Spleen (tissue), 11 donors: Measurements from ENCODE around the gene RAB2B. TPM values are rescaled to one million over a fixed set of nuclear protein-coding genes. Genes with fewer than 3 reads are reported as not detected.

Experiments
- DNase-seq: peaks from one replicate; pipeline ENCODE4 v3.0.0-alpha.2; 2020
- H3K27ac ChIP-seq, 8 donors: fragments of 200-600 bp; sonication (generic) in 7 of 8; 1 replicate in 4 of 8; 2 replicates in 4 of 8; pipeline versions ENCODE4 v1.5.0 to v1.8.0; 2016 to 2021; ENCODE audit warnings: inconsistent platforms in 4 of 8, mild to moderate bottlenecking in 4 of 8, moderate library complexity in 1 of 8
- H3K27me3 ChIP-seq, 7 donors: fragments of 200-600 bp; sonication (generic) in 6 of 7; replicated peaks in 1 of 7; 1 replicate in 4 of 7; 2 replicates in 3 of 7; pipeline versions ENCODE4 v1.5.0 to v1.8.0; 2016 to 2021; ENCODE audit warnings: inconsistent platforms in 3 of 7, mild to moderate bottlenecking in 1 of 7
- H3K36me3 ChIP-seq, 6 donors: fragments of 200-600 bp; sonication (generic) in 5 of 6; 1 replicate in 4 of 6; 2 replicates in 2 of 6; pipeline versions ENCODE4 v1.5.0 to v1.8.0; 2016 to 2021; ENCODE audit warnings: inconsistent platforms in 2 of 6
- H3K4me1 ChIP-seq, 6 donors: fragments of 200-600 bp; sonication (generic) in 5 of 6; 1 replicate in 3 of 6; 2 replicates in 3 of 6; pipeline versions ENCODE4 v1.5.0 to v1.8.0; 2016 to 2021; ENCODE audit warnings: inconsistent platforms in 3 of 6
- H3K4me3 ChIP-seq, 8 donors: fragments of 200-600 bp; sonication (generic) in 7 of 8; 1 replicate in 4 of 8; 2 replicates in 4 of 8; pipeline versions ENCODE4 v1.5.0 to v1.8.0; 2016 to 2021; ENCODE audit warnings: inconsistent platforms in 4 of 8, mild to moderate bottlenecking in 4 of 8, moderate library complexity in 2 of 8
- H3K9me3 ChIP-seq, 8 donors: fragments of 200-600 bp; sonication (generic) in 7 of 8; 1 replicate in 4 of 8; 2 replicates in 4 of 8; pipeline versions ENCODE4 v1.5.0 to v1.8.0; 2016 to 2021; ENCODE audit warnings: inconsistent platforms in 4 of 8
- CTCF ChIP-seq, 11 experiments: fragments of 200-600 bp in 7 of 11; fragments of 450-650 bp in 4 of 11; sonication (generic) in 4 of 11; IDR thresholded peaks in 8 of 11; conservative IDR thresholded peaks in 3 of 11; 1 replicate in 7 of 11; 2 replicates in 4 of 11; pipeline versions ENCODE4 v1.4.0 to v1.8.0; 2016 to 2021; ENCODE audit warnings: antibody characterized with exemption in 11 of 11, inconsistent platforms in 4 of 11, mild to moderate bottlenecking in 1 of 11
- POLR2A ChIP-seq, 3 donors: fragments of 450-650 bp; IDR thresholded peaks; one replicate each; pipeline ENCODE4 v1.5.1; 2017; ENCODE audit warnings: antibody characterized with exemption in 3 of 3, mild to moderate bottlenecking in 1 of 3
- POLR2AphosphoS5 ChIP-seq, 3 donors: sonication (generic); formaldehyde crosslinking; IDR thresholded peaks; one replicate each; pipeline ENCODE4 v1.5.1; 2017; ENCODE audit warnings: antibody characterized with exemption in 3 of 3
- WGBS, 5 donors: extraction: QIAGEN DNeasy Blood & Tissue Kit in 3 of 5; methylation state at CpG; one replicate each; pipeline versions ENCODE4 v1.1.5 to v1.1.7; 2013 to 2018; 5-methylcytosine and 5-hydroxymethylcytosine counted together
- intact Hi-C: fragments of 100-400 bp; cut with DNase I; formaldehyde crosslinking; loops from one replicate; pipeline ENCODE4 v1.15.0; 2023; ENCODE audit warnings: low total_unique reads
- polyA plus RNA-seq, 3 donors: library from polyadenylated mRNA; stranded (reverse); fragments of 200-250 nt; gene quantifications; one replicate each; pipeline ENCODE4 v1.2.1, GENCODE V29; 2013
- total RNA-seq, 7 donors: library from RNA; depleted of rRNA in 3 of 7; stranded (reverse); fragments of >200 nt in 3 of 7; fragmentation: NEBNext Ultra II Directional in 4 of 7; extraction: Animal tissue kit (Norgen Biotek cat#: 25700) in 4 of 7; gene quantifications; one replicate each; pipeline versions ENCODE4 v1.1.0 to v1.2.1, GENCODE V29; 2016 to 2021
- donor health status: healthy with polysubstance abuse.
- donor health status: DM: no; HTN: no; CAD: no; lungs with moderate emphysema.
- donor health status: DM: no; HTN: no; CAD: no.
- donor health status: Bipolar disorder and iron deficiency.
- donor health status: healthy.
- donor health status: DM: no; HTN: no; CAD: no.
- donor health status: DM: yes; HTN: yes; CAD: no.

Gene RAB2B
- total and polyA plus RNA-seq, 10 donors = 7.2 to 34.2 (median 26.4) TPM

GRCh38 chr14:21498540-21499526 is 22.1 kb upstream of the RAB2B start:
- intact Hi-C loops = no loop called here
- H3K4me1 ChIP-seq = peaks cover 0 to 19% (median 0%) of the 10 kb centered on the region in 6 donors
- peaks cover 11 to 100% (median 95%) of the 10 kb centered on the region in 6 donors for H3K36me3 ChIP-seq
- no peak for TF ChIP-seq POLR2A (IDR thresholded peaks at IDR 0.05)
- peak in 6 of 11 experiments; percentile 38 to 49 (median 46) for TF ChIP-seq CTCF (IDR thresholded peaks at IDR 0.05 in 8 of 11, conservative IDR thresholded peaks at IDR 0.05 in 3 of 11)
- 71 to 81% (median 72%) methylated on average over 5 of the region's 5 CpGs for WGBS, 5 donors
- H3K9me3 ChIP-seq = no peaks in the 10 kb centered on the region
- no peak overlapping the region for H3K27ac ChIP-seq
- no peaks in the 10 kb centered on the region for H3K27me3 ChIP-seq
- no peak overlapping the region for H3K4me3 ChIP-seq
- no peak for DNase-seq

- no peaks in the 10 kb centered on the region for H3K27me3 ChIP-seq
- H3K4me1 ChIP-seq = peaks cover 0 to 9% (median 0%) of the 10 kb centered on the region in 6 donors
- H3K4me3 ChIP-seq = no peak overlapping the region
- 93 to 98% (median 97%) methylated on average over 2 of the region's 2 CpGs for WGBS, 5 donors
- DNase-seq = no peak
- no peak overlapping the region for H3K27ac ChIP-seq
- peaks cover 7 to 100% (median 98%) of the 10 kb centered on the region in 6 donors for H3K36me3 ChIP-seq
- no peaks in the 10 kb centered on the region for H3K9me3 ChIP-seq
- no peak for TF ChIP-seq CTCF (IDR thresholded peaks at IDR 0.05 in 8 of 11, conservative IDR thresholded peaks at IDR 0.05 in 3 of 11)
- intact Hi-C loops = no loop called here
Observed at GRCh38 chr14:21496453-21496852, 19.7 kb upstream of the RAB2B start.

- 40 to 98% (median 88%) methylated on average over 2 of the region's 2 CpGs for WGBS, 5 donors
- Histone ChIP-seq H3K27me3 (no peaks in the 10 kb centered on the region), H3K36me3 (peaks cover 4 to 100% (median 98%) of the 10 kb centered on the region in 6 donors), H3K9me3 (no peaks in the 10 kb centered on the region), H3K4me3 (no peak overlapping the region), H3K4me1 (peaks cover 0 to 9% (median 0%) of the 10 kb centered on the region in 6 donors), H3K27ac (no peak overlapping the region)
- intact Hi-C loops = no loop called here
- no peak for DNase-seq
- TF ChIP-seq POLR2AphosphoS5 (IDR thresholded peaks at IDR 0.05) (peak in 1 of 3 donors; percentile 18), POLR2A (IDR thresholded peaks at IDR 0.05) (no peak)
Observed at GRCh38 chr14:21494902-21495762, 18.4 kb upstream of the RAB2B start.

- peaks cover 4 to 85% (median 52%) of the 10 kb centered on the region in 6 donors for H3K36me3 ChIP-seq
- no peak for DNase-seq
- intact Hi-C loops = no loop called here
- no peaks in the 10 kb centered on the region for H3K27me3 ChIP-seq
- H3K4me1 ChIP-seq = peaks cover 0 to 30% (median 11%) of the 10 kb centered on the region in 6 donors
- no peak overlapping the region for H3K4me3 ChIP-seq
- peak overlapping the region in 1 of 8 donors; percentile 5 for H3K27ac ChIP-seq
- no peaks in the 10 kb centered on the region for H3K9me3 ChIP-seq
- TF ChIP-seq POLR2A (IDR thresholded peaks at IDR 0.05) (no peak), CTCF (IDR thresholded peaks at IDR 0.05 in 8 of 11, conservative IDR thresholded peaks at IDR 0.05 in 3 of 11) (no peak), POLR2AphosphoS5 (IDR thresholded peaks at IDR 0.05) (no peak)
- 85 to 95% (median 88%) methylated on average over 1 of the region's 1 CpG for WGBS, 5 donors
Observed at GRCh38 chr14:21486640-21487087, 9.9 kb upstream of the RAB2B start.
